Gastrocnemius medialis (tissue), 4 donors: ENCODE results near the gene SFXN5. TPM values are rescaled to one million over a fixed set of nuclear protein-coding genes. Genes with fewer than 3 reads are reported as not detected.

ENCODE experiments used
- ATAC-seq, 2 donors: fragments of 150-250 bp; one replicate each; pipeline ENCODE4 v1.9.1; 2016
- DNase-seq, 2 donors: peaks; one replicate each; pipeline ENCODE4 v3.0.0-alpha.2; 2019
- H3K27ac ChIP-seq, 4 donors: fragments of 200-600 bp; sonication (generic); 1 replicate in 1 of 4; 2 replicates in 3 of 4; pipeline ENCODE4 v1.5.1; 2016 to 2018; ENCODE audit warnings: mild to moderate bottlenecking in 2 of 4, moderate library complexity in 1 of 4
- H3K27me3 ChIP-seq, 3 donors: fragments of 200-600 bp; sonication (generic) in 2 of 3; 1 replicate in 1 of 3; 2 replicates in 2 of 3; pipeline versions ENCODE4 v1.5.1 to v1.6.0; 2016 to 2019; ENCODE audit warnings: mild to moderate bottlenecking in 1 of 3, moderate library complexity in 1 of 3
- H3K36me3 ChIP-seq, 2 donors: fragments of 200-600 bp; sonication (generic) in 1 of 2; one replicate each; pipeline ENCODE4 v1.5.1; 2017 to 2018
- H3K4me1 ChIP-seq, 2 donors: fragments of 200-600 bp; sonication (generic) in 1 of 2; one replicate each; pipeline ENCODE4 v1.5.1; 2016 to 2017; ENCODE audit warnings: mild to moderate bottlenecking in 2 of 2
- H3K4me3 ChIP-seq, 4 donors: fragments of 200-600 bp; sonication (generic) in 3 of 4; 1 replicate in 1 of 4; 2 replicates in 3 of 4; pipeline ENCODE4 v1.5.1; 2016 to 2019; ENCODE audit warnings: mild to moderate bottlenecking in 2 of 4
- H3K9me3 ChIP-seq, 3 donors: fragments of 200-600 bp; sonication (generic) in 2 of 3; 1 replicate in 1 of 3; 2 replicates in 2 of 3; pipeline ENCODE4 v1.5.1; 2016 to 2019
- POLR2A ChIP-seq, 2 donors: fragments of 450-650 bp; IDR thresholded peaks; one replicate each; pipeline ENCODE4 v1.6.1; 2017; ENCODE audit warnings: antibody characterized with exemption in 2 of 2, mild to moderate bottlenecking in 2 of 2, moderate library complexity in 2 of 2
- in situ Hi-C, 4 donors: fragments of 200-750 bp; cut with MboI; loops; one replicate each; pipeline versions ENCODE4 v1.15.0 to v1.8.0; 2017; ENCODE audit warnings: low sequenced_read_pairs in 4 of 4
- intact Hi-C: fragments of 100-400 bp; cut with DNase I; formaldehyde crosslinking; loops from one replicate; pipeline ENCODE4 v1.15.1; 2023; ENCODE audit warnings: low total_unique reads
- total RNA-seq, 4 donors: library from RNA; depleted of rRNA; stranded (reverse); fragments of >200 nt; gene quantifications; one replicate each; pipeline versions ENCODE4 v1.1.0 to v1.2.3, GENCODE V29; 2016
- TF ChIP-seq, protein P1 (sequence below), 5 experiments: fragments of 450-650 bp in 3 of 5; fragments of 200-600 bp in 2 of 5; sonication (generic) in 2 of 5; IDR thresholded peaks in 4 of 5; conservative IDR thresholded peaks in 1 of 5; 1 replicate in 4 of 5; 2 replicates in 1 of 5; pipeline ENCODE4 v1.5.1; 2016 to 2019; ENCODE audit warnings: antibody characterized with exemption in 5 of 5, mild to moderate bottlenecking in 3 of 5, moderate library complexity in 3 of 5

The SFXN5 gene
- total RNA-seq, 4 donors from 2014 or later, result 6.8 to 22.7 (median 9.1) TPM

- Histone ChIP-seq H3K4me1 (no peaks in the 10 kb centered on the region), H3K4me3 (no peak overlapping the region), H3K36me3 (peaks cover 0 to 9% of the 10 kb centered on the region in 2 donors), H3K27ac (no peak overlapping the region), H3K27me3 (no peaks in the 10 kb centered on the region), H3K9me3 (no peaks in the 10 kb centered on the region)
- DNase-seq, result no peak
- no peak for ATAC-seq
- intact Hi-C loops, result no loop called here
- TF ChIP-seq, protein P1, sequence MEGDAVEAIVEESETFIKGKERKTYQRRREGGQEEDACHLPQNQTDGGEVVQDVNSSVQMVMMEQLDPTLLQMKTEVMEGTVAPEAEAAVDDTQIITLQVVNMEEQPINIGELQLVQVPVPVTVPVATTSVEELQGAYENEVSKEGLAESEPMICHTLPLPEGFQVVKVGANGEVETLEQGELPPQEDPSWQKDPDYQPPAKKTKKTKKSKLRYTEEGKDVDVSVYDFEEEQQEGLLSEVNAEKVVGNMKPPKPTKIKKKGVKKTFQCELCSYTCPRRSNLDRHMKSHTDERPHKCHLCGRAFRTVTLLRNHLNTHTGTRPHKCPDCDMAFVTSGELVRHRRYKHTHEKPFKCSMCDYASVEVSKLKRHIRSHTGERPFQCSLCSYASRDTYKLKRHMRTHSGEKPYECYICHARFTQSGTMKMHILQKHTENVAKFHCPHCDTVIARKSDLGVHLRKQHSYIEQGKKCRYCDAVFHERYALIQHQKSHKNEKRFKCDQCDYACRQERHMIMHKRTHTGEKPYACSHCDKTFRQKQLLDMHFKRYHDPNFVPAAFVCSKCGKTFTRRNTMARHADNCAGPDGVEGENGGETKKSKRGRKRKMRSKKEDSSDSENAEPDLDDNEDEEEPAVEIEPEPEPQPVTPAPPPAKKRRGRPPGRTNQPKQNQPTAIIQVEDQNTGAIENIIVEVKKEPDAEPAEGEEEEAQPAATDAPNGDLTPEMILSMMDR (IDR thresholded peaks at IDR 0.05 in 4 of 5, conservative IDR thresholded peaks at IDR 0.05 in 1 of 5), result no peak
- TF ChIP-seq POLR2A (IDR thresholded peaks at IDR 0.05), result no peak
- in situ Hi-C loops, result no loop called here
These were observed 126.6 kb downstream of the SFXN5 start for GRCh38 chr2:72944804-72945449.

GRCh38 chr2:72943540-72944395, 127.7 kb downstream of the SFXN5 start:
- H3K4me1 ChIP-seq, result no peaks in the 10 kb centered on the region
- TF ChIP-seq, protein P1 (IDR thresholded peaks at IDR 0.05 in 4 of 5, conservative IDR thresholded peaks at IDR 0.05 in 1 of 5), result no peak
- no peak for TF ChIP-seq POLR2A (IDR thresholded peaks at IDR 0.05)
- no peak overlapping the region for H3K27ac ChIP-seq
- peaks cover 0 to 9% of the 10 kb centered on the region in 2 donors for H3K36me3 ChIP-seq
- no peak for DNase-seq
- no peaks in the 10 kb centered on the region for H3K27me3 ChIP-seq
- no peak overlapping the region for H3K4me3 ChIP-seq
- no peaks in the 10 kb centered on the region for H3K9me3 ChIP-seq
- intact Hi-C loops (no loop called here), in situ Hi-C loops (no loop called here)
- ATAC-seq, result no peak

GRCh38 chr2:72942881-72943418, 128.6 kb downstream of the SFXN5 start:
- H3K27me3 ChIP-seq, result no peaks in the 10 kb centered on the region
- TF ChIP-seq, protein P1 (IDR thresholded peaks at IDR 0.05 in 4 of 5, conservative IDR thresholded peaks at IDR 0.05 in 1 of 5), result no peak
- TF ChIP-seq POLR2A (IDR thresholded peaks at IDR 0.05), result no peak
- peaks cover 0 to 9% of the 10 kb centered on the region in 2 donors for H3K36me3 ChIP-seq
- H3K9me3 ChIP-seq, result no peaks in the 10 kb centered on the region
- ATAC-seq (no peak), DNase-seq (no peak)
- no peak overlapping the region for H3K4me3 ChIP-seq
- intact Hi-C loops (no loop called here), in situ Hi-C loops (no loop called here)
- no peak overlapping the region for H3K27ac ChIP-seq
- H3K4me1 ChIP-seq, result no peaks in the 10 kb centered on the region

GRCh38 chr2:72942293-72942692, 129.2 kb downstream of the SFXN5 start:
- Histone ChIP-seq H3K4me3 (no peak overlapping the region), H3K27me3 (no peaks in the 10 kb centered on the region), H3K36me3 (peaks cover 0 to 9% of the 10 kb centered on the region in 2 donors), H3K4me1 (no peaks in the 10 kb centered on the region), H3K9me3 (no peaks in the 10 kb centered on the region), H3K27ac (no peak overlapping the region)
- no peak for DNase-seq
- no peak for TF ChIP-seq POLR2A (IDR thresholded peaks at IDR 0.05)
- TF ChIP-seq, protein P1 (IDR thresholded peaks at IDR 0.05 in 4 of 5, conservative IDR thresholded peaks at IDR 0.05 in 1 of 5), result no peak
- ATAC-seq, result no peak
- intact Hi-C loops (no loop called here), in situ Hi-C loops (no loop called here)
